AG10803 (cell line): Measurements from ENCODE around the gene MARCHF11.

Experiments used
- DNase-seq: peaks from one replicate; pipeline ENCODE4 v3.0.0; 2010; ENCODE audit warnings: low read depth
- H3K4me3 ChIP-seq: 2 replicates; pipeline ENCODE4 v1.5.1; 2011; ENCODE audit warnings: mild to moderate bottlenecking, low read length, control low read depth
- CTCF ChIP-seq: conservative IDR thresholded peaks from 2 replicates; pipeline ENCODE4 v1.5.1; 2011; ENCODE audit warnings: mild to moderate bottlenecking, low read length, control low read depth, inconsistent platforms

Gene MARCHF11

GRCh38 chr5:16076657-16077056 is 102.9 kb downstream of the MARCHF11 start:
- TF ChIP-seq CTCF: no peak
- DNase-seq: no peak
- H3K4me3 ChIP-seq: no peak overlapping the region

- TF ChIP-seq CTCF: no peak
- no peak for DNase-seq
- H3K4me3 ChIP-seq: no peak overlapping the region
Observed at GRCh38 chr5:16074358-16074757, 105.2 kb downstream of the MARCHF11 start.

DNA sequence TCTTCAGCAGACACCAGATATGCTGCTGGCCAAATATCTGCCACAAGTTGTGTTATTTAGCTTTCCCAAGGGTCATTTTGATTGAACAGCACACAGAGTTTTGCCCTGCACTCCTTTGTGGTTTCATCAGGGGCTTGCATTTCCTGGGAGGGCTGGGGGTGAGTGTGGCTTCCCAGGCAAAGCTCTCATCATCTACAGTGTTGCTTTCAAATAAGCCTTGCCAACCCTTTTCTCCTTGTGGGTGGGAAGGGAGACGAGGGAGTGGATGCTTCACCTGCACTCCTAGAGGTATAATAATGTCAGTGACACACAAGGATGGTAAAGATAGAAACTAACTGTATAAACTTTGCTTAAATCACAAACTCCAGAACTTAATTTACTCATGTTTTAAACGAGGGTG is 107.0 kb downstream of the MARCHF11 start:
- no peak overlapping the region for H3K4me3 ChIP-seq
- TF ChIP-seq CTCF: no peak
- no peak for DNase-seq

GRCh38 chr5:16067415-16067814 is 112.2 kb downstream of the MARCHF11 start:
- no peak for TF ChIP-seq CTCF
- H3K4me3 ChIP-seq: no peak overlapping the region
- DNase-seq: no peak

GRCh38 chr5:16066810-16067209 is 112.8 kb downstream of the MARCHF11 start:
- H3K4me3 ChIP-seq: no peak overlapping the region
- no peak for DNase-seq
- no peak for TF ChIP-seq CTCF

DNA sequence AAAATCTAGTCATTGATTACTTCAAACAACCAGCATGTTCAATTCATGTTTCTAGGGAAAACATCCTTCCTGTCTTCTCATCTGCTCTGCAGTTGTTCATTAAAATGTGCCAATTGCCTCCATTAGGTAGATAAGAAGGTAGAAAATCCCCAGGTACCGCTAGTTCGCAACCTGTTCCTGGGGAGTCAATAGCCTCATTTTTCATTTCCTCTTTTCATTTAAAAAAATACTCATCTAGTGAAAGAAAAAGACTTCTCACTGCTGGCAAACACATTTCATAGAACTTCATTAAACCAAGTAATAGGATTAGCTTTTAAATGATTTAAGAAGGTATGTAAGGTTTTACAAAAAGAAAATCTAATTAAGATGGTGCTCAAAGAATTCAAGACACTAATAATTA is 113.3 kb downstream of the MARCHF11 start:
- DNase-seq: no peak
- no peak overlapping the region for H3K4me3 ChIP-seq
- no peak for TF ChIP-seq CTCF

GRCh38 chr5:16065831-16066230 is 113.8 kb downstream of the MARCHF11 start:
- peak; percentile 9 for DNase-seq
- H3K4me3 ChIP-seq: no peak overlapping the region
- TF ChIP-seq CTCF: no peak
